Calu3 (cell line): ENCODE data around the gene LMF1. TPM values are rescaled to one million over a fixed set of nuclear protein-coding genes. Genes with fewer than 3 reads are reported as not detected.
A peak's percentile ranks its signal among the peaks of the same experiment; 100 is the strongest.

Experiments used
- BruUV-seq: library from RNA; stranded (reverse); fragments of 400-500 nt; replicated peaks from 2 replicates; lab custom pipeline; 2021; lab: Mats Ljungman, UMichigan
- CTCF ChIA-PET: fragments of 300-600 bp; sonication (Branson Sonifier 250); formaldehyde crosslinking; loops from one replicate; lab custom pipeline; 2022; ENCODE audit warnings: antibody characterized with exemption; lab: Charles Lee
- DNase-seq: peaks from one replicate; pipeline ENCODE4 v3.0.0; 2022
- H3K27ac Mint-ChIP-seq: one replicate; pipeline ENCODE4 v1.8.0; 2022; ENCODE audit warnings: mixed read lengths; ENCODE audit not compliant: unreplicated experiment
- H3K27me3 Mint-ChIP-seq: one replicate; pipeline ENCODE4 v1.8.0; 2022; ENCODE audit warnings: mixed read lengths; ENCODE audit not compliant: unreplicated experiment
- H3K36me3 Mint-ChIP-seq: one replicate; pipeline ENCODE4 v1.8.0; 2022; ENCODE audit warnings: mild to moderate bottlenecking, moderate library complexity, mixed read lengths; ENCODE audit not compliant: insufficient read depth, unreplicated experiment
- H3K4me1 Mint-ChIP-seq: one replicate; pipeline ENCODE4 v1.8.0; 2022; ENCODE audit warnings: mild to moderate bottlenecking, low read depth, mixed read lengths; ENCODE audit not compliant: unreplicated experiment
- H3K4me3 Mint-ChIP-seq: one replicate; pipeline ENCODE4 v1.8.0; 2022; ENCODE audit warnings: mild to moderate bottlenecking, low read depth, moderate library complexity, mixed read lengths; ENCODE audit not compliant: unreplicated experiment
- H3K9me3 Mint-ChIP-seq: one replicate; pipeline ENCODE4 v1.8.0; 2022; ENCODE audit warnings: low read depth, mixed read lengths; ENCODE audit not compliant: unreplicated experiment
- CTCF ChIP-seq: fragments of 200-600 bp; IDR thresholded peaks from one replicate; pipeline ENCODE4 v1.8.0; 2022; ENCODE audit warnings: antibody characterized with exemption; ENCODE audit not compliant: unreplicated experiment
- intact Hi-C: fragments of 100-400 bp; cut with micrococcal nuclease; formaldehyde crosslinking; loops from one replicate; pipeline ENCODE4 v1.10.0; 2022; ENCODE audit not compliant: unreplicated experiment
- total RNA-seq: library from RNA; stranded (reverse); gene quantifications from 2 replicates; pipeline ENCODE4 v1.2.3, GENCODE V29; 2022

Gene LMF1
- total RNA-seq, 1 experiment from 2014 or later, result 31.9 TPM

GRCh38 chr16:897200-897543 is 73.6 kb downstream of the LMF1 start:
- H3K27me3 Mint-ChIP-seq, result no peaks in the 10 kb centered on the region
- H3K4me1 Mint-ChIP-seq, result no peaks in the 10 kb centered on the region
- CTCF ChIA-PET, result no interaction called here
- H3K36me3 Mint-ChIP-seq, result peaks cover 4% of the 10 kb centered on the region
- no peak for TF ChIP-seq CTCF
- no peak overlapping the region for H3K27ac Mint-ChIP-seq
- no peak overlapping the region for H3K4me3 Mint-ChIP-seq
- intact Hi-C loops, result no loop called here
- DNase-seq, result no peak
- H3K9me3 Mint-ChIP-seq, result no peaks in the 10 kb centered on the region
- no TSS peak for BruUV-seq

- no peak overlapping the region for H3K27ac Mint-ChIP-seq
- no peak for TF ChIP-seq CTCF
- no peaks in the 10 kb centered on the region for H3K27me3 Mint-ChIP-seq
- H3K36me3 Mint-ChIP-seq, result peaks cover 4% of the 10 kb centered on the region
- intact Hi-C loops, result no loop called here
- no peak for DNase-seq
- no peaks in the 10 kb centered on the region for H3K4me1 Mint-ChIP-seq
- no peak overlapping the region for H3K4me3 Mint-ChIP-seq
- H3K9me3 Mint-ChIP-seq, result no peaks in the 10 kb centered on the region
- CTCF ChIA-PET, result interaction anchor here (0.7 kb wide), 1 partner anchor 28 kb away, joined by 3 read pairs; no protein-coding TSS in a partner anchor
- BruUV-seq, result no TSS peak
These were observed 74.3 kb downstream of the LMF1 start for GRCh38 chr16:896261-897199.

- Mint-ChIP-seq H3K4me3 (no peak overlapping the region), H3K27me3 (no peaks in the 10 kb centered on the region), H3K9me3 (no peaks in the 10 kb centered on the region), H3K4me1 (no peaks in the 10 kb centered on the region), H3K36me3 (peaks cover 4% of the 10 kb centered on the region), H3K27ac (no peak overlapping the region)
- TF ChIP-seq CTCF, result no peak
- intact Hi-C loops, result no loop called here
- CTCF ChIA-PET, result no interaction called here
- DNase-seq, result no peak
- BruUV-seq, result no TSS peak
These were observed 75.4 kb downstream of the LMF1 start for GRCh38 chr16:895371-895770.

GRCh38 chr16:894841-895240 is 75.9 kb downstream of the LMF1 start:
- CTCF ChIA-PET, result no interaction called here
- H3K27ac Mint-ChIP-seq, result no peak overlapping the region
- H3K27me3 Mint-ChIP-seq, result no peaks in the 10 kb centered on the region
- peak; percentile 34 for TF ChIP-seq CTCF
- no TSS peak for BruUV-seq
- intact Hi-C loops, result no loop called here
- no peak overlapping the region for H3K4me3 Mint-ChIP-seq
- H3K4me1 Mint-ChIP-seq, result no peaks in the 10 kb centered on the region
- no peak for DNase-seq
- peaks cover 4% of the 10 kb centered on the region for H3K36me3 Mint-ChIP-seq
- H3K9me3 Mint-ChIP-seq, result no peaks in the 10 kb centered on the region
